Measurements from ENCODE around the gene ZNF836. TPM values are rescaled to one million over a fixed set of nuclear protein-coding genes. Genes with fewer than 3 reads are reported as not detected.
A peak's percentile ranks its signal among the peaks of the same experiment; 100 is the strongest.

Gene ZNF836
- 16.9 TPM for polyA plus RNA-seq (2013, experiment 1 of 2)
- 16.1 TPM for polyA plus RNA-seq (2013, experiment 2 of 2)

- no peak within 1 kb of the TSS for H2BK5ac ChIP-seq (ENCODE audit: low read length)
- no peak within 1 kb of the TSS for H2BK15ac ChIP-seq (replicated peaks; ENCODE audit: low read depth)
- no peaks in the 10 kb centered on the region for H3K79me2 ChIP-seq (ENCODE audit: control insufficient read depth, insufficient read depth, low read length)
- H3K4me1 ChIP-seq (ENCODE audit: control insufficient read depth, low read depth, low read length), result peaks cover 6% of the 10 kb centered on the region
- peak within 1 kb of the TSS; percentile 97 for H3K9ac ChIP-seq (ENCODE audit: low read length)
- no peaks in the 10 kb centered on the region for H3K27me3 ChIP-seq (ENCODE audit: insufficient read depth, low read length, poor library complexity)
- H3K27ac ChIP-seq (ENCODE audit: low read depth, low read length), result no peak within 1 kb of the TSS
- peak within 1 kb of the TSS; percentile 98 for H3K4me3 ChIP-seq (ENCODE audit: low read length)
- DNase-seq, result peak; percentile 87
- H4K5ac ChIP-seq (ENCODE audit: low read length), result peak within 1 kb of the TSS; percentile 84
- no CpG with 5 or more reads among the region's 37 CpGs for WGBS (ENCODE audit: extremely low coverage, insufficient coverage, low lambda C conversion rate)
- H3K23ac ChIP-seq (ENCODE audit: low read length), result no peak within 1 kb of the TSS
- peaks cover 3% of the 10 kb centered on the region for H3K79me1 ChIP-seq (ENCODE audit: low read length)
- no peak within 1 kb of the TSS for H2BK120ac ChIP-seq (ENCODE audit: low read depth, low read length)
- peak within 1 kb of the TSS; percentile 82 for H3K18ac ChIP-seq (ENCODE audit: low read length)
- peak within 1 kb of the TSS; percentile 79 for H3K4ac ChIP-seq (ENCODE audit: low read depth, low read length)
- H4K8ac ChIP-seq (ENCODE audit: low read depth, low read length), result no peak within 1 kb of the TSS
- peak within 1 kb of the TSS; percentile 88 for H3K56ac ChIP-seq (ENCODE audit: low read length)
- peak within 1 kb of the TSS; percentile 95 for H3K4me2 ChIP-seq (ENCODE audit: low read length)
- H2AK5ac ChIP-seq (ENCODE audit: low read length), result peak within 1 kb of the TSS; percentile 8
- peaks cover 3% of the 10 kb centered on the region for H3K36me3 ChIP-seq (ENCODE audit: control insufficient read depth, insufficient read depth, low read length)
Measured at GRCh38 chr19:52171321-52172169, at the start of gene ZNF836. TSS of gene ZNF836 (minus strand) at chr19:52171621. CDS start at chr19:52168072, 3,549 bp downstream.

- H3K56ac ChIP-seq (ENCODE audit: low read length), result no peak overlapping the region
- peaks cover 33% of the 10 kb centered on the region for H3K36me3 ChIP-seq (ENCODE audit: control insufficient read depth, insufficient read depth, low read length)
- H3K9ac ChIP-seq (ENCODE audit: low read length), result no peak overlapping the region
- H2AK5ac ChIP-seq (ENCODE audit: low read length), result no peak overlapping the region
- no peak overlapping the region for H3K4me3 ChIP-seq (ENCODE audit: low read length)
- H4K8ac ChIP-seq (ENCODE audit: low read depth, low read length), result no peak overlapping the region
- no peaks in the 10 kb centered on the region for H3K4me1 ChIP-seq (ENCODE audit: control insufficient read depth, low read depth, low read length)
- no peaks in the 10 kb centered on the region for H3K27me3 ChIP-seq (ENCODE audit: insufficient read depth, low read length, poor library complexity)
- no peak overlapping the region for H2BK15ac ChIP-seq (replicated peaks; ENCODE audit: low read depth)
- no peak overlapping the region for H4K5ac ChIP-seq (ENCODE audit: low read length)
- no peak overlapping the region for H3K23ac ChIP-seq (ENCODE audit: low read length)
- no peak overlapping the region for H3K4me2 ChIP-seq (ENCODE audit: low read length)
- no peak overlapping the region for H3K27ac ChIP-seq (ENCODE audit: low read depth, low read length)
- no peaks in the 10 kb centered on the region for H3K79me2 ChIP-seq (ENCODE audit: control insufficient read depth, insufficient read depth, low read length)
- H2BK5ac ChIP-seq (ENCODE audit: low read length), result no peak overlapping the region
- H3K4ac ChIP-seq (ENCODE audit: low read depth, low read length), result no peak overlapping the region
- WGBS (ENCODE audit: extremely low coverage, insufficient coverage, low lambda C conversion rate), result no CpG with 5 or more reads among the region's 6 CpGs
- H2BK120ac ChIP-seq (ENCODE audit: low read depth, low read length), result no peak overlapping the region
- DNase-seq, result no peak
- H3K18ac ChIP-seq (ENCODE audit: low read length), result no peak overlapping the region
- peaks cover 2% of the 10 kb centered on the region for H3K79me1 ChIP-seq (ENCODE audit: low read length)
Measured at GRCh38 chr19:52221031-52221430, 49.6 kb upstream of the ZNF836 start.

- WGBS (ENCODE audit: extremely low coverage, insufficient coverage, low lambda C conversion rate), result no CpG with 5 or more reads among the region's 8 CpGs
- H3K79me2 ChIP-seq (ENCODE audit: control insufficient read depth, insufficient read depth, low read length), result no peaks in the 10 kb centered on the region
- no peak overlapping the region for H2AK5ac ChIP-seq (ENCODE audit: low read length)
- H3K4me1 ChIP-seq (ENCODE audit: control insufficient read depth, low read depth, low read length), result no peaks in the 10 kb centered on the region
- H3K18ac ChIP-seq (ENCODE audit: low read length), result no peak overlapping the region
- no peak overlapping the region for H3K56ac ChIP-seq (ENCODE audit: low read length)
- H4K8ac ChIP-seq (ENCODE audit: low read depth, low read length), result no peak overlapping the region
- peaks cover 33% of the 10 kb centered on the region for H3K36me3 ChIP-seq (ENCODE audit: control insufficient read depth, insufficient read depth, low read length)
- no peak overlapping the region for H3K4ac ChIP-seq (ENCODE audit: low read depth, low read length)
- no peak overlapping the region for H3K4me2 ChIP-seq (ENCODE audit: low read length)
- H3K4me3 ChIP-seq (ENCODE audit: low read length), result no peak overlapping the region
- H3K23ac ChIP-seq (ENCODE audit: low read length), result no peak overlapping the region
- no peak overlapping the region for H4K5ac ChIP-seq (ENCODE audit: low read length)
- H3K27ac ChIP-seq (ENCODE audit: low read depth, low read length), result no peak overlapping the region
- no peak overlapping the region for H2BK120ac ChIP-seq (ENCODE audit: low read depth, low read length)
- H3K79me1 ChIP-seq (ENCODE audit: low read length), result peaks cover 2% of the 10 kb centered on the region
- H3K9ac ChIP-seq (ENCODE audit: low read length), result no peak overlapping the region
- no peak overlapping the region for H2BK15ac ChIP-seq (replicated peaks; ENCODE audit: low read depth)
- DNase-seq, result no peak
- H2BK5ac ChIP-seq (ENCODE audit: low read length), result no peak overlapping the region
- no peaks in the 10 kb centered on the region for H3K27me3 ChIP-seq (ENCODE audit: insufficient read depth, low read length, poor library complexity)
Measured at GRCh38 chr19:52219611-52220010, 48.2 kb upstream of the ZNF836 start.

GRCh38 chr19:52217576-52217975, 46.2 kb upstream of the ZNF836 start:
- H3K79me1 ChIP-seq (ENCODE audit: low read length), result peaks cover 2% of the 10 kb centered on the region
- no peak overlapping the region for H3K4me3 ChIP-seq (ENCODE audit: low read length)
- H3K23ac ChIP-seq (ENCODE audit: low read length), result no peak overlapping the region
- H2BK15ac ChIP-seq (replicated peaks; ENCODE audit: low read depth), result no peak overlapping the region
- peak; percentile 11 for DNase-seq
- H3K9ac ChIP-seq (ENCODE audit: low read length), result no peak overlapping the region
- no peak overlapping the region for H4K8ac ChIP-seq (ENCODE audit: low read depth, low read length)
- no peak overlapping the region for H3K4me2 ChIP-seq (ENCODE audit: low read length)
- no peak overlapping the region for H2BK5ac ChIP-seq (ENCODE audit: low read length)
- peaks cover 39% of the 10 kb centered on the region for H3K36me3 ChIP-seq (ENCODE audit: control insufficient read depth, insufficient read depth, low read length)
- no peak overlapping the region for H3K4ac ChIP-seq (ENCODE audit: low read depth, low read length)
- H4K5ac ChIP-seq (ENCODE audit: low read length), result no peak overlapping the region
- no peak overlapping the region for H2AK5ac ChIP-seq (ENCODE audit: low read length)
- H2BK120ac ChIP-seq (ENCODE audit: low read depth, low read length), result no peak overlapping the region
- no peak overlapping the region for H3K18ac ChIP-seq (ENCODE audit: low read length)
- no CpG with 5 or more reads among the region's 5 CpGs for WGBS (ENCODE audit: extremely low coverage, insufficient coverage, low lambda C conversion rate)
- H3K27ac ChIP-seq (ENCODE audit: low read depth, low read length), result no peak overlapping the region
- no peaks in the 10 kb centered on the region for H3K79me2 ChIP-seq (ENCODE audit: control insufficient read depth, insufficient read depth, low read length)
- no peaks in the 10 kb centered on the region for H3K27me3 ChIP-seq (ENCODE audit: insufficient read depth, low read length, poor library complexity)
- no peak overlapping the region for H3K56ac ChIP-seq (ENCODE audit: low read length)
- H3K4me1 ChIP-seq (ENCODE audit: control insufficient read depth, low read depth, low read length), result no peaks in the 10 kb centered on the region

- no peak overlapping the region for H4K5ac ChIP-seq (ENCODE audit: low read length)
- peaks cover 2% of the 10 kb centered on the region for H3K79me1 ChIP-seq (ENCODE audit: low read length)
- H3K4ac ChIP-seq (ENCODE audit: low read depth, low read length), result no peak overlapping the region
- no peak overlapping the region for H3K56ac ChIP-seq (ENCODE audit: low read length)
- H3K18ac ChIP-seq (ENCODE audit: low read length), result no peak overlapping the region
- no peak overlapping the region for H2BK5ac ChIP-seq (ENCODE audit: low read length)
- no peak overlapping the region for H3K9ac ChIP-seq (ENCODE audit: low read length)
- no peak overlapping the region for H4K8ac ChIP-seq (ENCODE audit: low read depth, low read length)
- H3K4me1 ChIP-seq (ENCODE audit: control insufficient read depth, low read depth, low read length), result no peaks in the 10 kb centered on the region
- no peak overlapping the region for H3K4me2 ChIP-seq (ENCODE audit: low read length)
- no peaks in the 10 kb centered on the region for H3K79me2 ChIP-seq (ENCODE audit: control insufficient read depth, insufficient read depth, low read length)
- H2BK15ac ChIP-seq (replicated peaks; ENCODE audit: low read depth), result no peak overlapping the region
- H3K4me3 ChIP-seq (ENCODE audit: low read length), result no peak overlapping the region
- no peak for DNase-seq
- H2AK5ac ChIP-seq (ENCODE audit: low read length), result no peak overlapping the region
- H3K23ac ChIP-seq (ENCODE audit: low read length), result no peak overlapping the region
- no peaks in the 10 kb centered on the region for H3K27me3 ChIP-seq (ENCODE audit: insufficient read depth, low read length, poor library complexity)
- no peak overlapping the region for H2BK120ac ChIP-seq (ENCODE audit: low read depth, low read length)
- peaks cover 40% of the 10 kb centered on the region for H3K36me3 ChIP-seq (ENCODE audit: control insufficient read depth, insufficient read depth, low read length)
- WGBS (ENCODE audit: extremely low coverage, insufficient coverage, low lambda C conversion rate), result no CpG with 5 or more reads among the region's 3 CpGs
- no peak overlapping the region for H3K27ac ChIP-seq (ENCODE audit: low read depth, low read length)
Measured at GRCh38 chr19:52216401-52216800, 45.0 kb upstream of the ZNF836 start.

Data from mesendoderm (in vitro differentiated cells).